ENCODE measurements around the gene PRDX5.

PRDX5 gene

DNA sequence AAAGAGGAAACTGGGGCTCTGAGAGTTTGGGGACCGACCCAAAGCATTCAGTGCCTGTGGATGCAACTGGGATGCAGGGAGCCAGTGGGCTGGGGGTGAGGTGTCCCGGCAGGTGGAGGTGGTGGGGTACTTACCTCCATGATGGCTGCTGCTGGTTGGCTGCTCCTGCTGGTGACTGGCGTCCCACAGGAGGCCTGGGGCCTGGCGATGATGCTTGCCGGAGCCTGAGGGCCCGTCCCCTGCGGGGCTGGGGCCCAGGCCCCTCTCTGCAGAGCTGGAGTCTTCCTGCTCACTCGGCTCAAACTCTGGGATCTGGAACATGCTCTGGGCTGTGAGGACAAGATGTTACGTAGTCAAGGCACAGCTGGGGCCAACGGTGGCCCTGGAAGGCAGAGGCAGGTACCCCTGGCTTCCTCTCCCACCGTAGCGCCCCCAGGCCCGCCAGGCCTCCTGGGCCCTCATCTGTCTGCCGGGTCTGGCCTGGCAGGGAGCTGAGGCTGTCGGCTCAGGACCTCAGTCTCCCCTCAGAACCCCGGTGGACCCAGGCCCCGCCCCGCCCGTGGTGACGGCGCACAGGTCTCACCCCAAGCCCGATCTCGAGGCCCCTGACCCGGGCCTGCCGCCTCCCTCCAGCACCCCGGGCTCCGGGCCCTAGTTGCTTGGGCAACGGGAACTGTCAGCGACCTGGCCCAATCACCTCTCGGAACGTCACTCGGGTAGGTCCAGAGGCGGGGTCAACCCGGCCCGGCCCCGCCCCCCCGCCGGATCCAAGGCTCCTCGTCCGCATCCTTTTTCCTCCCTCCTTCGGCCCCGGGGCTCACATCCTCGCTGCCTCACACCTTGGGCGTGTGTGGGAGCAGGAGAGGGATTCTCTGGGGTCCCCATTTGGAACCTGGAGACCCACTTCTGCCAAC, 33.6 kb upstream of the PRDX5 start, which contains the start of gene BAD:
TSS of gene BAD (minus strand) at position 618 of the 914 bp plus-strand sequence. CDS start at position 321, 297 bp downstream.
- H3K36me3 ChIP-seq (ENCODE audit: insufficient read depth, low read length): no peaks in the 10 kb centered on the region
- H3K4me2 ChIP-seq (ENCODE audit: low read length): peak within 1 kb of the TSS; percentile 99
- no peaks in the 10 kb centered on the region for H3K27me3 ChIP-seq (ENCODE audit: control insufficient read depth, insufficient read depth, low read length)
- peak within 1 kb of the TSS; percentile 88 for H3K9ac ChIP-seq (ENCODE audit: low read depth, low read length)
- no peaks in the 10 kb centered on the region for H3K9me3 ChIP-seq (replicated peaks; ENCODE audit: low read length)
- peaks cover 20% of the 10 kb centered on the region for H3K4me1 ChIP-seq (ENCODE audit: control insufficient read depth, insufficient read depth, low read length)
- peak within 1 kb of the TSS; percentile 84 for H3K4me3 ChIP-seq (ENCODE audit: low read length)

- no peaks in the 10 kb centered on the region for H3K9me3 ChIP-seq (replicated peaks; ENCODE audit: low read length)
- peaks cover 1% of the 10 kb centered on the region for H3K27me3 ChIP-seq (ENCODE audit: control insufficient read depth, insufficient read depth, low read length)
- H3K36me3 ChIP-seq (ENCODE audit: insufficient read depth, low read length): no peaks in the 10 kb centered on the region
- peak within 1 kb of the TSS; percentile 84 for H3K4me3 ChIP-seq (ENCODE audit: low read length)
- H3K4me1 ChIP-seq (ENCODE audit: control insufficient read depth, insufficient read depth, low read length): peaks cover 20% of the 10 kb centered on the region
- H3K9ac ChIP-seq (ENCODE audit: low read depth, low read length): peak within 1 kb of the TSS; percentile 88
- peak within 1 kb of the TSS; percentile 99 for H3K4me2 ChIP-seq (ENCODE audit: low read length)
These were observed 32.7 kb upstream of the PRDX5 start, which contains the start of gene GPR137 for GRCh38 chr11:64284962-64285884. Gene GPR137 (plus strand): TSS chr11:64285848. CDS start chr11:64286525, 677 bp downstream.

DNA sequence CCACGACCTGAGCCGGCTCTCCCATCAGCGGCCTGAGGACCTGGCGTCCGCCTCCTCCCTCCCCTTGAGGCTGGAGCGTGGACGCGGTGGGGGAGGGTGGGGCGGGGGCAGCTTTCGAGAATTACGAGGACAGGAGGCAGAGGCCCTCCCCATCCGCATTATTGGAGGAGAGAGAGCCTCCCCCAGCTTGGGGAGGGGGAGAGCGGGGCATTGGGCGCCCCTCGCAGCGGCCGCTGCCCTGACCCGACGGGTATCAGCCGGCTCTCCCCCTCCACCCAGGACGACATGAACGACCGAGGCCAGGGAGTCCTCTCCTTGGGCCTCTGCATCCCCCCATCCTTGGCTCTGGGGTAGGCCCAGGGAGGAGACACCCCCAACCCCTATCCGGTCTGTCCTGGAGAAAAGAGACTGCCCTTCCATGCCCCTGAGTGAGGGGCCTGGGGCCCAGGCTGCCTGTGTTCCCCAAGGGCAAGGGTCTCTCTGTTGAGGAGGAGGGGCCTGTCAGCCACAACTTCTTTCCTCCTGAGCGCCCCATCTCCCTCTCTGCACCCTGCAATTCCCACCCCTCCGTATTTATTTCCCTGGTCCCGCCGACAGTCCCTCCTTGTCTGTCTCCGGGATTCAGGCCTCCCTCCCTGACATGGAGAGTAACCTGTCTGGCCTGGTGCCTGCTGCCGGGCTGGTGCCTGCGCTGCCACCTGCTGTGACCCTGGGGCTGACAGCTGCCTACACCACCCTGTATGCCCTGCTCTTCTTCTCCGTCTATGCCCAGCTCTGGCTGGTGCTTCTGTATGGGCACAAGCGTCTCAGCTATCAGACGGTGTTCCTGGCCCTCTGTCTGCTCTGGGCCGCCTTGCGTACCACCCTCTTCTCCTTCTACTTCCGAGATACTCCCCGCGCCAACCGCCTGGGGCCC, 31.8 kb upstream of the PRDX5 start:
- Histone ChIP-seq H3K9me3 (replicated peaks; ENCODE audit: low read length) (no peaks in the 10 kb centered on the region), H3K27me3 (ENCODE audit: control insufficient read depth, insufficient read depth, low read length) (peaks cover 11% of the 10 kb centered on the region), H3K36me3 (ENCODE audit: insufficient read depth, low read length) (no peaks in the 10 kb centered on the region), H3K4me1 (ENCODE audit: control insufficient read depth, insufficient read depth, low read length) (peaks cover 20% of the 10 kb centered on the region), H3K4me2 (ENCODE audit: low read length) (peak overlapping the region; percentile 99), H3K4me3 (ENCODE audit: low read length) (peak overlapping the region; percentile 84), H3K9ac (ENCODE audit: low read depth, low read length) (peak overlapping the region; percentile 88)

- peaks cover 21% of the 10 kb centered on the region for H3K4me1 ChIP-seq (ENCODE audit: control insufficient read depth, insufficient read depth, low read length)
- H3K27me3 ChIP-seq (ENCODE audit: control insufficient read depth, insufficient read depth, low read length): peaks cover 16% of the 10 kb centered on the region
- no peaks in the 10 kb centered on the region for H3K9me3 ChIP-seq (replicated peaks; ENCODE audit: low read length)
- H3K9ac ChIP-seq (ENCODE audit: low read depth, low read length): no peak overlapping the region
- no peaks in the 10 kb centered on the region for H3K36me3 ChIP-seq (ENCODE audit: insufficient read depth, low read length)
- H3K4me3 ChIP-seq (ENCODE audit: low read length): no peak overlapping the region
- H3K4me2 ChIP-seq (ENCODE audit: low read length): no peak overlapping the region
These were observed 31.1 kb upstream of the PRDX5 start for GRCh38 chr11:64286801-64287159.

DNA sequence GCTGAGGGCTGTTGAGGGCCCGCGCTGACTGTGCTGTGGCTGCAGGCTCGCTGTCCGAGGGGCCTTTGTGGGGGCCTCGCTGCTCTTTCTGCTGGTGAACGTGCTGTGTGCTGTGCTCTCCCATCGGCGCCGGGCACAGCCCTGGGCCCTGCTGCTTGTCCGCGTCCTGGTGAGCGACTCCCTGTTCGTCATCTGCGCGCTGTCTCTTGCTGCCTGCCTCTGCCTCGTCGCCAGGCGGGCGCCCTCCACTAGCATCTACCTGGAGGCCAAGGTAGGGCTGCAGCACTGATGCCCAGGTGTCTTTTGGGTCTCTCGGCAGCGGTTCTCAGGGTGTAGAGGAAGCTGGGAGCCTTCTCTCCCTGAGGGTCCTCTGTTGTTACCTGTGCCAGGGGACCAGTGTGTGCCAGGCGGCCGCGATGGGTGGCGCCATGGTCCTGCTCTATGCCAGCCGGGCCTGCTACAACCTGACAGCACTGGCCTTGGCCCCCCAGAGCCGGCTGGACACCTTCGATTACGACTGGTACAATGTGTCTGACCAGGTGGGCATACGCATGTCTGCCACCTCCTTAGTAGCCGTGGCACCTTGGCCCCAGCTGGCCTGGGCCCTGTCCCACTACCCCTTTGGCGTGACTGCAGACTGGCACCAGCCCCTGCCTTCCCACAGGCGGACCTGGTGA, 30.1 kb upstream of the PRDX5 start:
- Histone ChIP-seq H3K4me2 (ENCODE audit: low read length) (no peak overlapping the region), H3K4me3 (ENCODE audit: low read length) (no peak overlapping the region), H3K4me1 (ENCODE audit: control insufficient read depth, insufficient read depth, low read length) (peaks cover 28% of the 10 kb centered on the region), H3K9me3 (replicated peaks; ENCODE audit: low read length) (no peaks in the 10 kb centered on the region), H3K9ac (ENCODE audit: low read depth, low read length) (no peak overlapping the region), H3K27me3 (ENCODE audit: control insufficient read depth, insufficient read depth, low read length) (peaks cover 27% of the 10 kb centered on the region), H3K36me3 (ENCODE audit: insufficient read depth, low read length) (no peaks in the 10 kb centered on the region)

DNA sequence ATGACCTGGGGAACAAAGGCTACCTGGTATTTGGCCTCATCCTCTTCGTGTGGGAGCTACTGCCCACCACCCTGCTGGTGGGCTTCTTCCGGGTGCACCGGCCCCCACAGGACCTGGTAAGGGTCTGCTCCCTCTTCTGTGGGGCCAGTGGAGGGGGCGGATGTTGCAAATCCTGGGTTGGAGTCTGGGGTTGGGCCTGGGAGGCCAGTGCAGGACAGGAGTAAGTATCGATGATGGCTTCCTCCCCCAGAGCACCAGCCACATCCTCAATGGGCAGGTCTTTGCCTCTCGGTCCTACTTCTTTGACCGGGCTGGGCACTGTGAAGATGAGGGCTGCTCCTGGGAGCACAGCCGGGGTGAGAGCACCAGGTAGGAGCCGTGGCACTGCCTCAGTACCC, 29.6 kb upstream of the PRDX5 start:
- Histone ChIP-seq H3K27me3 (ENCODE audit: control insufficient read depth, insufficient read depth, low read length) (peaks cover 32% of the 10 kb centered on the region), H3K9me3 (replicated peaks; ENCODE audit: low read length) (no peaks in the 10 kb centered on the region), H3K4me1 (ENCODE audit: control insufficient read depth, insufficient read depth, low read length) (peaks cover 26% of the 10 kb centered on the region), H3K4me3 (ENCODE audit: low read length) (no peak overlapping the region), H3K4me2 (ENCODE audit: low read length) (no peak overlapping the region), H3K9ac (ENCODE audit: low read depth, low read length) (no peak overlapping the region), H3K36me3 (ENCODE audit: insufficient read depth, low read length) (no peaks in the 10 kb centered on the region)

DNA sequence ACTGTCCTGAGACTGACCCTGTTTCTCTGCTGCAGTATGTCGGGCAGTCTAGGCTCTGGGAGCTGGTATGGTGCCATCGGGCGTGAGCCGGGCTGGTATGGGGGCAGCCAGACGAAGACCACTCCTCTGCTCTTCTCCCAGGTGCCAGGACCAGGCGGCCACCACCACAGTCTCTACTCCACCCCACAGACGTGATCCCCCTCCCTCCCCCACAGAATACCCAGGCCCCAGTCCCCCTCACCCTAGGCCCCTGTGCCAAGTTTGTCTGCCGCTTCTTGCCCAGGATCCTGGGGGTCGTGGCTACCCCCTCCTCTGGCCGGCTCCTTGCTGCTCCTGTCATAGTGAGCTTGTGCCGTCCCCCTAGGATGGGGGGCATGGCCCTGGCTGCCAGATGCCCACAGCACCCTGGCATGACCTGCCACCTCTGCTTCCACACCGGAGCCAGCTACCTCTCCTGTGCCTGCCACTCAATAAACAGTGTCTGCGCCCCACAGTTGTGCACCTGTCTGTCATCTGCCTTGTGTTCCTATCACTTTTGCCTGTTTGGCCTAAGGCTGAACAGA, 28.8 kb upstream of the PRDX5 start:
- peaks cover 39% of the 10 kb centered on the region for H3K27me3 ChIP-seq (ENCODE audit: control insufficient read depth, insufficient read depth, low read length)
- H3K4me2 ChIP-seq (ENCODE audit: low read length): no peak overlapping the region
- no peak overlapping the region for H3K4me3 ChIP-seq (ENCODE audit: low read length)
- H3K36me3 ChIP-seq (ENCODE audit: insufficient read depth, low read length): no peaks in the 10 kb centered on the region
- H3K9me3 ChIP-seq (replicated peaks; ENCODE audit: low read length): no peaks in the 10 kb centered on the region
- H3K4me1 ChIP-seq (ENCODE audit: control insufficient read depth, insufficient read depth, low read length): peaks cover 19% of the 10 kb centered on the region
- H3K9ac ChIP-seq (ENCODE audit: low read depth, low read length): no peak overlapping the region

- Histone ChIP-seq H3K27me3 (ENCODE audit: control insufficient read depth, insufficient read depth, low read length) (peaks cover 50% of the 10 kb centered on the region), H3K9ac (ENCODE audit: low read depth, low read length) (no peak overlapping the region), H3K4me2 (ENCODE audit: low read length) (peak overlapping the region; percentile 80), H3K9me3 (replicated peaks; ENCODE audit: low read length) (no peaks in the 10 kb centered on the region), H3K4me3 (ENCODE audit: low read length) (no peak overlapping the region), H3K4me1 (ENCODE audit: control insufficient read depth, insufficient read depth, low read length) (peaks cover 17% of the 10 kb centered on the region), H3K36me3 (ENCODE audit: insufficient read depth, low read length) (no peaks in the 10 kb centered on the region)
These were observed 27.3 kb upstream of the PRDX5 start for GRCh38 chr11:64290352-64291261.

DNA sequence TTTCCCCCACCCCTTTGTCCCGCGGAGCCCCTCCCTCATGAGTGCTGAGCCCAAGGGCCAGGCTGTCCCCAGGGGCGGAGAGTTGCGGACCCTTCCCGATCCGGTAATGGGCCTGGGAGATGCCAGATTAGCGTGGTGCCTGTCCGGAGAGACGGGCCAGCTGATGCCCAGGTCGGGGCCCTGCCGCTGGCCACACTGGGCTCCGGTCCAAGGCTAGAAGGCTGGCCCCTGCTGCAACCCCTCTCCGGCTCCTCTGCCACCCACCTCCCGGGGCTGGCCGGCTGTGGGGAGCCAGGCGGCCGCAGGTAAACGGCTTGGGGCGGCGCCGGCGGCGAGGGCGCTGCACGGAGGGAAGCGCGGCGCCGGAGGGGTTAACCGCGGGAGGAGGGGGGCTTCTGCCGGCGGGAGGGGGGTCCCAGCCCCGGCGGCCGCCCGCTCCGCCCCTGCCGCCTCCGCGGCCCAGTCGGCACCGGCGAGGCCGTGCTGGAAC, 26.6 kb upstream of the PRDX5 start, which contains the start of gene KCNK4:
TSS of gene KCNK4 (plus strand) at position 41 of the 490 bp plus-strand sequence. CDS start 1,717 bp downstream, outside the sequence.
- Histone ChIP-seq H3K4me2 (ENCODE audit: low read length) (peak within 1 kb of the TSS; percentile 80), H3K9me3 (replicated peaks; ENCODE audit: low read length) (no peaks in the 10 kb centered on the region), H3K4me3 (ENCODE audit: low read length) (peak within 1 kb of the TSS; percentile 52), H3K27me3 (ENCODE audit: control insufficient read depth, insufficient read depth, low read length) (peaks cover 57% of the 10 kb centered on the region), H3K9ac (ENCODE audit: low read depth, low read length) (no peak within 1 kb of the TSS), H3K36me3 (ENCODE audit: insufficient read depth, low read length) (no peaks in the 10 kb centered on the region), H3K4me1 (ENCODE audit: control insufficient read depth, insufficient read depth, low read length) (peaks cover 13% of the 10 kb centered on the region)
